Iris pigment epithelial cell (primary cell): ENCODE data around the gene OR6B2.

ENCODE experiments used
- DNase-seq: peaks from one replicate; pipeline ENCODE4 v3.0.0-alpha.2; 2011; ENCODE audit warnings: low read depth

Gene OR6B2

GRCh38 chr2:240041363-240041762, 11.1 kb upstream of the OR6B2 start:
- DNase-seq: no peak

DNA sequence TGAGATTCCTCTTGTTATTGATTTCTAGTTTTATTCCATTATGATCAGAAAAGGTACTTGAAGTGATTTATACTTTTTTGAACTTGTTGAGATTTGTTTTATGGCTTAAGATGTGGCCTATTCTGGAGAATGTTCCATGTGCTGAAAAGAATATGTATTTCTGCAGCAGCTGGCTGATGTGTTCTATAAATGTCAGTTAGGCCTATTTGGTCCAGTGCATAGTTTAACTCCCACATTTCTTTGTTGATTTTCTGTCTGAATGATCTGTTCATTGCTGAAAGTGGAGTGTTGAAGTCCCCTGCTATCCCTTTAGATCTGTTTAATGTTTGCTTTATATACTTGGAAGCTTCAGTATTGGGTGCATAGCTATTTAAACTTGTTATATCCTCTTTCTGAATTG, 7.1 kb upstream of the OR6B2 start:
- DNase-seq: no peak

DNA sequence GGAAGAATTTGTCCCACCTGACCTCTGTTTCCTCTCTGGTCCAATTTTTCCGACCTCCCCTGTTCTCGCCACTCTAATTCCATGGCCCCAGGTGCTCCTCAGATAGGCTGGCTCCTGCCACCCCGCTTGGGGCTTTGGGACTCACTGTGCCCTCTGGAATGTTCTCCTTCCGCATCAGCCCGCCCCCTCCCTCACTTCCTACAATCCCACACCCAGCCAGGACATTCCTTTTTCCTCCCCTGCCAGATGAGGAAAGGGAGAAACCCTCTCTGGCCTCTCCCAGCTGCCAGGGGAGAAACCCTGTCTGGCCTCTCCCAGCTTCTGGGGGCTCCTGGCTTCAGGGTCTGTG, 3.1 kb upstream of the OR6B2 start:
- no peak for DNase-seq

- DNase-seq: no peak
These were observed 2.4 kb upstream of the OR6B2 start for GRCh38 chr2:240032406-240033329.

- DNase-seq: peak; percentile 2
These were observed 5.5 kb downstream of the OR6B2 start for GRCh38 chr2:240024766-240025165.

GRCh38 chr2:240023792-240024191, 6.4 kb downstream of the OR6B2 start:
- DNase-seq: no peak

- peak; percentile 64 for DNase-seq
These were observed 8.6 kb downstream of the OR6B2 start for GRCh38 chr2:240021488-240022104.

GRCh38 chr2:240018071-240018750, 12.0 kb downstream of the OR6B2 start:
- no peak for DNase-seq

- DNase-seq: no peak
These were observed 15.9 kb downstream of the OR6B2 start for GRCh38 chr2:240014327-240014726.

GRCh38 chr2:240013343-240013742, 16.9 kb downstream of the OR6B2 start:
- peak; percentile 47 for DNase-seq

GRCh38 chr2:240002983-240003382, 27.2 kb downstream of the OR6B2 start:
- no peak for DNase-seq

GRCh38 chr2:240000671-240001070, 29.6 kb downstream of the OR6B2 start:
- DNase-seq: no peak

DNA sequence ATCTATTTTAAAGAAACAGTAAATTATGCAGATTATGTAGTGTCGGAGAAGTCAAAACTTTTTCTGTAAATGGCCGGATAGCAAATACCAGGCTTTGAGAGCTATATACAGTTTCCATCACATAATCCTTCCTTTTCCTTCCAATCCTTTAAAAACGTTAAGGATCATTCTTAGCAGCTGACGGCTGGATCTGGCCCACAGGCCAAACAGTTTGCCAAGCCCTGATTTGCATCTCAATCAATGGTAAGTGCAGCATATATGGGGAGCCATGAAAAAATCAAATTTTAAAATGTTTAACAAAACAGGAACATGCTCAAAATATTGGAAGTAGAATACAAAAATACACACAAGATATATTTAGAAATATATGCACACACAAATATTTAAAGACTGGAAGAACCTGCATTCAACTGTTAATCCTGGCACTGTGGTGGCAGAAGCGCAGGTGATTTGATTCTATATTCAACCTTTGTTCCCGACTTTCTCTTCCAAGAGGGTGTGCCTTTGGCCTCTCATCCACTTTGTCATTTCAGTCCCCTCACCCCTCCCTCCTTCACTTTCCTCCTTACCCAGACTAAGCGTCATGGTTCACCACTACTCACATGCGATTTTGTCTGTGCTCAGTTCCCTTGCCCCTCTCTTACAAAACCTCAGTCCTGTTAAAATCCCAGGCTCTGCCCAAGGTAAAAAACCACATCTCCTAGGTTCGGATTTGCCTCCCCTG, 32.4 kb downstream of the OR6B2 start:
- no peak for DNase-seq

DNA sequence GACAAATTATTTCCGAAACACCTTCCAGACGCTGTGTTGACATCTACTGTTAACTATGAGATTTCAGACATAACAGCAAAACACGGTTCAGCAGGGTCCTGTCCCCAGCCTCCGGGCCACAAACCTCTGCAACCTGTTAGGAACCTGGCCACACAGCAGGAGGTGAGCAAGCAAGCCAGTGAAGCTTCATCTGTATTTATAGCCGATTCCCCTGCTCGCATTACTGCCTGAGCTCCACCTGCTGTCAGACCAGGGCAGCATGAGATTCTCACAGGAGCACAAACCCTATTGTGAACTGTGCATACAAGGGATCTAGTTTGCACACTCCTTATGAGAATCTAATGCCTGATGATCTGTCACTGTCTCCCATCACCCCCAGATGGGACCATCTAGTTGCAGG, 36.1 kb downstream of the OR6B2 start:
- DNase-seq: no peak

DNA sequence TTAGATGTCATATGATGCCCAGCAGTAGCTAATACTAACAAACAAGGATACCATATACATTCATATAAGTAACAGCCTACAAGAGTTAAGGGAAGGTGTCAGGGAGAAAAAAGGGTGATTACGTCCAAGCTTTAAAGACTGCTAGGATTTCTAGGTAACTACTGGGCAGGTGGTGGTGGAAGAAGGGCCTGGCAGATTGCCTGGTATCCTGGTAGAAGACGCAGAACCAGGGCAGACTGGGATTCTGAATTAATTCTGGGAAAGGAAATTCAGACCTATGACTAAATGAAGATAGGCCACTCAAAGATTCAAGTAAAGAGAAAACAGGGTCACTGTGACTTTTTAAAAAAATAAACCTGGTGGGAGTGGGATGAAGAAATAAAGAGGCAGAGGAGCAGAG, 36.9 kb downstream of the OR6B2 start:
- no peak for DNase-seq

DNA sequence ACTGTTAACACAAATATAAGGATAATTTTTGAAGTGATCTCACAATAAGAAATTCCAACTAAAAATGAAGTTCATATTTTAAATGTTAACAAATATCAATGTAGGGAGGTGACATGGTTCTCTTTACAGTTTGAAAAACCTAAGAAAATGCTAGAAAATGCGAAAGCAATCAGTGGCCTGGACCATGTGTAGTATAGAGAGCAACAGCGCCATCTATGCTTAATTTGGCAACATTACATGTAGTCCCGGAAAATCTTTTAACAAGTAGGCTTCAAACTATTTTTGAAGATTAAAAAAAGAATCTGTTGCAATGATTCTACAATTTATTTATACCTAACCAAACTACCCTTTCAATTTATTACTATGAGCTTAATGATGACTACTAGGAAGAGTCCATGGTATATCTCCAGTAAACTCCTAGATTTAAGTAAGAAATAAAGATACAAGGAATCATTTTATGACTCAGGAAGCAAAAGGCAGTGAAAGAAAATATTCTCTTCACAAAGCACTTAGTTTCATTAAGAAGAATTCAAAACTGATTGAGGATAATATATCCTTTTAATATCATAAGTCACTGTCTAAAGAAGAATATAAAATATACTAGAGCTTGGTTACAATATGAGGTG, 38.4 kb downstream of the OR6B2 start:
- DNase-seq: peak; percentile 61

GRCh38 chr2:239990966-239991365, 39.3 kb downstream of the OR6B2 start:
- no peak for DNase-seq

DNA sequence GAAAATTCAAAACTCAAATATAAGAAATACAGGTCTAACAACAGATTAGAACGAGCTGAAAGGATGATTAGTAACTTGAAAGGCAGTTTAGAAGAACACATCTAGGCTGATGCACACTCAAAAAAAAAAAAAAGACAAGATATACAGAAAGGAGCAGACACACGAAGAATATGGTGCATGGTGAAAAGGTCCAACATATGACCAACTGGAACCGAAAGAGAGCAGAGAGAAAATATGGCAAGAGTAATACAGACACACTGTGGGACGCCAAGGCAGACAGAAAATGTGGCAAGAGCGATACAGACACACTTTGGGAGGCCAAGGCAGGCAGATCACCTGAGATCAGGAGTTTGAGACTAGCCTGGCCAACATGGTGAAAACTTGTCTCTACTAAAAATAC, 44.9 kb downstream of the OR6B2 start:
- DNase-seq: no peak

DNA sequence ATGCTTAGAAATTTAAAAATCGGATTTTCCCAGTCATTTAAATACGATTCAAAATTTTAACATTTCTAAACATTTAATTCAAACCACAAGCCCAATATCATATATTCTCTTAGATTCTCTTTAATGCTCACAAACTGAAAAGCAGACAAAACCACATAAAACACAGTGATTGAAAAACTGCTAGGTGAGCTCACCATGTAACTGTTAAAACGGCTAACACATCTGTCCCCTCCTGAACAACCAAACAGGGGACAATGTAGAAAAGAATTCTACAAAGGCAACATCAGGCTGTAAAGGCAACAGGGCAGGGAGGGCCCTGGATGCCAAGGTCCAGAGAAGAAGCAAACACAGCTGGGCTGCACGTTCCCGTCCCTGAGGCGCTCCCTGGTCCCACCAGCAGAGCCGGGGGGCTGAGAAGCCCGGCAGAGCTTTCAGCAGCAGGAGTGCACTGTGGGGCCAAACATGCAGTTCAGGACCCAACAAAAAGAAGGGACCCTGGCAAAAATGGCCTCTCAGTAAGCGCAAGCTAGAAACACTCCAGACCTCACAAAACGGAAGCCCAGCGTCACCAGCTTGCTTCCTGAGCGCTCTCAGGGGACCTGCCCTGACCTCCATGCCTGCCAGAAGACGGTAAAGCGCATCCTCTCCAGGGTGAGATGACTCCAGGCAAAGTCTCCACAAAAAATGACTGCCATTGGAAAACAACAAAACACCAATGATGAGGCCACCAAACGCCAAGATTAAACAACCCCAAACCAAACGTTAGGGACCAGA, 45.6 kb downstream of the OR6B2 start:
- DNase-seq: no peak

DNA sequence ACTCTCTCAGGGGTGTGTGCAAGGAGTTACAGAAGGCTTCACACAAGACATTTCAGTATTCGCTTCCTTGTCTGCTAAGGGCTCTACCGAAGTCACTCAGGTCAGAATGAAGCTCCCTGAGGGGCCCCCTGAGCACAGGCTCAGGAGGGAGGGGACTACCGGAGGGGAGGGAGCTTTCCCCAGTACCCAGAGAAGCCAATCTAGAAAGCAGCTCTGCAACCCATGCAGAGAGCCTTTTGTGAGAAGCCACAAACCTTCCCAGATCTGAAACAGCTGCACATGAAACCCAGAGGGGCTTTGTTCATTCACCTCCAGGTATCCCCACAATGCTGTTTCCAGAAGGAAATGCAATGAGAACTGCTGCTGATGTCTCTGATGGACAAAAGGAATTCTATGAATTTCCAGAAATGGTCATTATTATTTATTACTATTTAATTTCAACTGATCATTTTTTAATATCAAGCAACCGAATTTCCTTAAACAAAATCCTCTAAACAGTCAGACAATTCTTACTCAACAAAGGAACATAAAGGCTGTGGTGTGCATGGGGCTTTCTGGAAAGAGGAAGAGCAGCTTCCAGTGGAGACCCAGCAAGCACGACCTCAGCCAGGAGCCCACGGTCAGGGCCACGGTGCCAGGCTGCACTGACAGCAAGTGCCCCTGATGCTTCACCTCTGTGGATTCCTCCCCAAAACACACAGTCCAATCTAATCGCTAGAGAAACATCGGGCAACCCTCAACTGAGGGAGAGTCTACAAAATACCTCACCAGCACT, 47.0 kb downstream of the OR6B2 start:
- no peak for DNase-seq
